HepG2 (cell line): ENCODE measurements around the gene ABHD3. TPM values are rescaled to one million over a fixed set of nuclear protein-coding genes. Genes with fewer than 3 reads are reported as not detected.

Source experiments
- ARNTL ChIP-seq: sonication (generic); formaldehyde crosslinking; IDR thresholded peaks from 2 replicates; pipeline ENCODE4 v1.4.0; 2020; ENCODE audit warnings: mild to moderate bottlenecking, missing genetic modification reagents
- EED ChIP-seq: sonication (generic); formaldehyde crosslinking; IDR thresholded peaks from 2 replicates; pipeline ENCODE4 v1.5.0; 2020; ENCODE audit warnings: mild to moderate bottlenecking, missing genetic modification reagents
- ERF ChIP-seq: IDR thresholded peaks from 2 replicates; pipeline ENCODE4 v1.6.1; 2018; ENCODE audit warnings: missing biosample characterization, missing genetic modification reagents
- FOSL1 ChIP-seq: sonication (generic); formaldehyde crosslinking; IDR thresholded peaks from 2 replicates; pipeline ENCODE4 v1.9.0; 2021; ENCODE audit warnings: missing genetic modification reagents, borderline replicate concordance
- HNRNPH1 ChIP-seq: fragments of 200-400 bp; formaldehyde crosslinking; optimal IDR thresholded peaks from 2 replicates; pipeline ENCODE3; 2017; ENCODE audit warnings: mild to moderate bottlenecking, low read depth, low read length
- KDM5B ChIP-seq: sonication (generic); formaldehyde crosslinking; IDR thresholded peaks from 2 replicates; pipeline ENCODE4 v1.4.0; 2020; ENCODE audit warnings: missing genetic modification reagents, mild to moderate bottlenecking, borderline replicate concordance
- MEIS2 ChIP-seq: sonication (generic); formaldehyde crosslinking; IDR thresholded peaks from 2 replicates; pipeline ENCODE4 v1.9.0; 2021; ENCODE audit warnings: mild to moderate bottlenecking, missing genetic modification reagents
- MYNN ChIP-seq: sonication (generic); formaldehyde crosslinking; IDR thresholded peaks from 2 replicates; pipeline ENCODE4 v1.4.0; 2020; ENCODE audit warnings: mild to moderate bottlenecking, low read depth, missing genetic modification reagents
- PHF21A ChIP-seq: sonication (generic); formaldehyde crosslinking; IDR thresholded peaks from 2 replicates; pipeline ENCODE4 v1.5.0; 2020; ENCODE audit warnings: mild to moderate bottlenecking, missing genetic modification reagents
- TOPORS ChIP-seq: sonication (generic); formaldehyde crosslinking; IDR thresholded peaks from 2 replicates; pipeline ENCODE4 v1.8.0; 2023; ENCODE audit warnings: mild to moderate bottlenecking, missing genetic modification reagents
- ZBTB42 ChIP-seq: sonication (generic); formaldehyde crosslinking; IDR thresholded peaks from 2 replicates; pipeline ENCODE4 v1.5.0; 2020; ENCODE audit warnings: mild to moderate bottlenecking, missing genetic modification reagents
- ZFP62 ChIP-seq: sonication (generic); formaldehyde crosslinking; IDR thresholded peaks from 2 replicates; pipeline ENCODE4 v1.4.0; 2020; ENCODE audit warnings: missing genetic modification reagents
- ZNF777 ChIP-seq: sonication (generic); formaldehyde crosslinking; IDR thresholded peaks from 2 replicates; pipeline ENCODE4 v1.4.0; 2020; ENCODE audit warnings: missing genetic modification reagents
- polyA plus RNA-seq, 8 experiments: library from polyadenylated mRNA; depleted of rRNA in 3 of 8; stranded (reverse) in 7 of 8; unstranded in 1 of 8; fragments of >200 nt; fragmentation: Illumina TruSeq in 4 of 8; extraction: Trizol in 4 of 8; gene quantifications; 2 replicates each; pipeline versions ENCODE4 v1.2.1 to v1.2.3, GENCODE V29; 2011 to 2016; ENCODE audit warnings: low read depth in 4 of 8, missing spikeins in 1 of 8, mixed read lengths in 1 of 8; ENCODE audit not compliant: insufficient read depth in 1 of 8
- total RNA-seq, 5 experiments: library from RNA; depleted of rRNA; stranded (reverse); fragments of >200 nt; fragmentation: Illumina TruSeq; extraction: Trizol; gene quantifications; 2 replicates each; pipeline ENCODE4 v1.2.3, GENCODE V29; 2016; ENCODE audit warnings: low read depth in 1 of 5
- TF ChIP-seq, protein P1 (sequence below): sonication (generic); formaldehyde crosslinking; IDR thresholded peaks from 2 replicates; pipeline ENCODE4 v1.4.0; 2020; ENCODE audit warnings: missing genetic modification reagents, mild to moderate bottlenecking, borderline replicate concordance
- TF ChIP-seq, protein P2 (sequence below): sonication (generic); formaldehyde crosslinking; IDR thresholded peaks from 2 replicates; pipeline ENCODE4 v1.8.1; 2023; ENCODE audit warnings: mild to moderate bottlenecking, missing genetic modification reagents, borderline replicate concordance
- TF ChIP-seq, protein P3 (sequence below): sonication (generic); formaldehyde crosslinking; IDR thresholded peaks from 2 replicates; pipeline ENCODE4 v1.4.0; 2020; ENCODE audit warnings: missing genetic modification reagents, borderline replicate concordance
- TF ChIP-seq, protein P4 (sequence below): sonication (generic); formaldehyde crosslinking; IDR thresholded peaks from 2 replicates; pipeline ENCODE4 v1.4.0; 2020; ENCODE audit warnings: missing genetic modification reagents, mild to moderate bottlenecking, borderline replicate concordance
- TF ChIP-seq, protein P5 (sequence below): IDR thresholded peaks from 2 replicates; pipeline ENCODE4 v1.6.1; 2016

Gene ABHD3
- total and polyA plus RNA-seq, 2 of the 13 experiments (the other 11 are each of a cell fraction or from before 2014, with no cell fraction given): 32.1 to 40.2 TPM

DNA sequence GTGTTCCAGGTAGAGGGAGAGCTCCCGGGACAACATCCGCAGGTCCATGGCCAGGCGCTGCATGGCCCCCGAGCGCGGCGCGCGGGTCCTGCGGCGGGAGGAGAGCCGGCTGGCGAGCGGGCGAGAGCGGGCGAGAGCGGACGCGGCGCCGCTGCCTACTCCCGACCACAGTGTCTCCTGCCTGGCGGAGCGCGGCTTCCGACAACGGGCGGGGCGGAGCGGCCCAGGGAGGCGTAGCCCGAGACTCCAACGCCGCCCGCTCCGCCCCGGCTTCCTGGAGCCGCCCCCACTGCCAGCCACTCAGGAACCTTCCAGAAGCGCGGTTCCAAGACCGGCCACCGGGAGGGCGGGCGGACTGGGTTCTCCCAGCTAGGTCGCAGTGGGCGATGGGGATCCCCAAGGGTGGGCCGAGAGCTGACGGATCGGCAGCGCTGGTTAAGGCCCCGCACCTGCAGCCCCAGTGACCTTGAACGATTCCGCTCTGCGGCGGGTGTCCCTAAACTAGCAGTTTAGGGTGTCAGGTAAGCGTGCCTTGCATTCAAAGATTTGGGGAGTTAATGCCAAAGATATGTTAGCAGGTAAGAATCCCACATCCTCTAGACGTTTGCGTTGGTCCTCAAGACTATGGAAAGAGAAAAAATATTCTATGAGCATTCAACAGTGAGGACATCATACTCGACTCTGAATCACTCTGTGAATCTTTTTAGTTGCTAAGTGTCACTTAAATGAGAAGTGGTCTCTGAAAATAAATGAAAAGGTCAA lies at the start of gene ABHD3 (continued):
- TF ChIP-seq ARNTL (0 out of 2 replicates have a peak, but pooled peaks have one; percentile 56), MYNN (CRISPR knock-in tag) (no peak), HNRNPH1 (no peak), ZFP62 (CRISPR knock-in tag) (no peak), FOSL1 (no peak), ZNF777 (peak; percentile 65), PHF21A (CRISPR knock-in tag) (peak; percentile 3; the same call in 1 of the 2 replicates), TOPORS (CRISPR knock-in tag) (no peak; the same call in 1 of the 2 replicates), ZBTB42 (no peak), EED (CRISPR knock-in tag) (no peak), MEIS2 (CRISPR knock-in tag) (0 out of 2 replicates have a peak, but pooled peaks have one; percentile 61), ERF (CRISPR knock-in tag) (peak; percentile 67), KDM5B (peak; percentile 64; the same call in 1 of the 2 replicates)
- TF ChIP-seq, protein P1, sequence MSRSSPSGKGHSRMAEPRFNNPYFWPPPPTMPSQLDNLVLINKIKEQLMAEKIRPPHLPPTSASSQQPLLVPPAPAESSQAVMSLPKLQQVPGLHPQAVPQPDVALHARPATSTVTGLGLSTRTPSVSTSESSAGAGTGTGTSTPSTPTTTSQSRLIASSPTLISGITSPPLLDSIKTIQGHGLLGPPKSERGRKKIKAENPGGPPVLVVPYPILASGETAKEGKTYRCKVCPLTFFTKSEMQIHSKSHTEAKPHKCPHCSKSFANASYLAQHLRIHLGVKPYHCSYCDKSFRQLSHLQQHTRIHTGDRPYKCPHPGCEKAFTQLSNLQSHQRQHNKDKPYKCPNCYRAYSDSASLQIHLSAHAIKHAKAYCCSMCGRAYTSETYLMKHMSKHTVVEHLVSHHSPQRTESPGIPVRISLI: no peak
- TF ChIP-seq, protein P2, sequence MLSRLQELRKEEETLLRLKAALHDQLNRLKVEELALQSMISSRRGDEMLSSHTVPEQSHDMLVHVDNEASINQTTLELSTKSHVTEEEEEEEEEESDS (CRISPR knock-in tag): no peak
- TF ChIP-seq, protein P3, sequence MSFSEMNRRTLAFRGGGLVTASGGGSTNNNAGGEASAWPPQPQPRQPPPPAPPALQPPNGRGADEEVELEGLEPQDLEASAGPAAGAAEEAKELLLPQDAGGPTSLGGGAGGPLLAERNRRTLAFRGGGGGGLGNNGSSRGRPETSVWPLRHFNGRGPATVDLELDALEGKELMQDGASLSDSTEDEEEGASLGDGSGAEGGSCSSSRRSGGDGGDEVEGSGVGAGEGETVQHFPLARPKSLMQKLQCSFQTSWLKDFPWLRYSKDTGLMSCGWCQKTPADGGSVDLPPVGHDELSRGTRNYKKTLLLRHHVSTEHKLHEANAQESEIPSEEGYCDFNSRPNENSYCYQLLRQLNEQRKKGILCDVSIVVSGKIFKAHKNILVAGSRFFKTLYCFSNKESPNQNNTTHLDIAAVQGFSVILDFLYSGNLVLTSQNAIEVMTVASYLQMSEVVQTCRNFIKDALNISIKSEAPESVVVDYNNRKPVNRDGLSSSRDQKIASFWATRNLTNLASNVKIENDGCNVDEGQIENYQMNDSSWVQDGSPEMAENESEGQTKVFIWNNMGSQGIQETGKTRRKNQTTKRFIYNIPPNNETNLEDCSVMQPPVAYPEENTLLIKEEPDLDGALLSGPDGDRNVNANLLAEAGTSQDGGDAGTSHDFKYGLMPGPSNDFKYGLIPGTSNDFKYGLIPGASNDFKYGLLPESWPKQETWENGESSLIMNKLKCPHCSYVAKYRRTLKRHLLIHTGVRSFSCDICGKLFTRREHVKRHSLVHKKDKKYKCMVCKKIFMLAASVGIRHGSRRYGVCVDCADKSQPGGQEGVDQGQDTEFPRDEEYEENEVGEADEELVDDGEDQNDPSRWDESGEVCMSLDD: no peak
- TF ChIP-seq, protein P4, sequence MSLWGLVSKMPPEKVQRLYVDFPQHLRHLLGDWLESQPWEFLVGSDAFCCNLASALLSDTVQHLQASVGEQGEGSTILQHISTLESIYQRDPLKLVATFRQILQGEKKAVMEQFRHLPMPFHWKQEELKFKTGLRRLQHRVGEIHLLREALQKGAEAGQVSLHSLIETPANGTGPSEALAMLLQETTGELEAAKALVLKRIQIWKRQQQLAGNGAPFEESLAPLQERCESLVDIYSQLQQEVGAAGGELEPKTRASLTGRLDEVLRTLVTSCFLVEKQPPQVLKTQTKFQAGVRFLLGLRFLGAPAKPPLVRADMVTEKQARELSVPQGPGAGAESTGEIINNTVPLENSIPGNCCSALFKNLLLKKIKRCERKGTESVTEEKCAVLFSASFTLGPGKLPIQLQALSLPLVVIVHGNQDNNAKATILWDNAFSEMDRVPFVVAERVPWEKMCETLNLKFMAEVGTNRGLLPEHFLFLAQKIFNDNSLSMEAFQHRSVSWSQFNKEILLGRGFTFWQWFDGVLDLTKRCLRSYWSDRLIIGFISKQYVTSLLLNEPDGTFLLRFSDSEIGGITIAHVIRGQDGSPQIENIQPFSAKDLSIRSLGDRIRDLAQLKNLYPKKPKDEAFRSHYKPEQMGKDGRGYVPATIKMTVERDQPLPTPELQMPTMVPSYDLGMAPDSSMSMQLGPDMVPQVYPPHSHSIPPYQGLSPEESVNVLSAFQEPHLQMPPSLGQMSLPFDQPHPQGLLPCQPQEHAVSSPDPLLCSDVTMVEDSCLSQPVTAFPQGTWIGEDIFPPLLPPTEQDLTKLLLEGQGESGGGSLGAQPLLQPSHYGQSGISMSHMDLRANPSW: no peak
- TF ChIP-seq, protein P5, sequence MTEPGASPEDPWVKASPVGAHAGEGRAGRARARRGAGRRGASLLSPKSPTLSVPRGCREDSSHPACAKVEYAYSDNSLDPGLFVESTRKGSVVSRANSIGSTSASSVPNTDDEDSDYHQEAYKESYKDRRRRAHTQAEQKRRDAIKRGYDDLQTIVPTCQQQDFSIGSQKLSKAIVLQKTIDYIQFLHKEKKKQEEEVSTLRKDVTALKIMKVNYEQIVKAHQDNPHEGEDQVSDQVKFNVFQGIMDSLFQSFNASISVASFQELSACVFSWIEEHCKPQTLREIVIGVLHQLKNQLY: no peak
